ENCODE results near the gene NUMB. TPM values are rescaled to one million over a fixed set of nuclear protein-coding genes. Genes with fewer than 3 reads are reported as not detected.

NUMB gene
- 59.2 to 60.9 TPM (median 60.7 TPM) in 3 replicates for total RNA-seq
- long read RNA-seq, transcript NUMB-211 (11 exons, 3,607 nt), result major isoform, 19 of 94 reads
- long read RNA-seq, transcript NUMB-215 (12 exons, 3,037 nt), result minor isoform, 17 of 94 reads
- long read RNA-seq, partial matches to known transcripts, result 4 of 94 reads
- long read RNA-seq, other reads (novel, unspliced or antisense), result 54 of 94 reads

DNA sequence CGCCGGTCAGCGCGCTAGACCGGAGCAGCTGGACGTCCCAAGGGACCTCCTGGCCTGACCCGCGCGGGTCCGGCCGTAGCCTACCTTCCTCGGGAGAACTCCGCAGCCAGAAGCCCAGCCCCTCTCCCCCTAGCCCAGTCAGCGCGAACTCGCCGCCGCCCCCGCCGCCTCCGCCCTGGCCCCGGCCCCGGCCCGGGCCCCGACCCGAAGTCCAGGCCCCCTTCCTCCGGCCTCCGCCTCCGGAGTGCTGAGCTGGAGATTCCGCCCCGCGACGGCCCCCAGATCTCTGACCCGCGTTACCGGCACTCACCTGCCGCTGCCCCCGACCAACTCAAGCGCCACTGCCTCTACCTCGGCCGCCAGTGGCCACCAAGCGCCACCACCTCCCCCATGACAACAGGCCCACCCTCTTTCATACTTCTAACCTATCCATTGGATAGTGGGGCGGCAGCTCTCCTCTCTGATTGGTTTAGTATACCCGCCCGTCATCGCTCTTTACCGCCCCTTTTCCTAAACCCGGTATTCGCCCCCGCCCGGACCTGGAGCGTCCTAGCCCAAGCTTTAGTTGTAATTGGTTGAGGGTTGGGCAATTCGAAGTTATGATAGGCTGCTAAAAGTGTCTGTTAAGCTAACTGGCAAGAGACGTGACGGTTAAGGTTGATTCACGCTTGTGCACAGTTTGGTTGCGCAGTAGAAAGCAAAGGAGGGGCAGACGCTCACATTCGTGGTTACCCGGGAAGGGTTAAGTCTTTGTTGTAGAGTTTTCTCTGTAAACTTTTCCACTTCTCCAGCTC lies at the start of gene NUMB:
NUMB (minus strand) TSS at position 364 of the 794 bp plus-strand sequence. CDS start 102,795 bp downstream, outside the sequence.
- no peaks in the 10 kb centered on the region for H3K27me3 Mint-ChIP-seq (ENCODE audit: low read depth)
- H3K36me3 Mint-ChIP-seq (ENCODE audit: low read depth), result peaks cover 1% of the 10 kb centered on the region
- H3K4me3 Mint-ChIP-seq (ENCODE audit: unreplicated experiment), result peak within 1 kb of the TSS; percentile 96
- TF ChIP-seq, protein P1, sequence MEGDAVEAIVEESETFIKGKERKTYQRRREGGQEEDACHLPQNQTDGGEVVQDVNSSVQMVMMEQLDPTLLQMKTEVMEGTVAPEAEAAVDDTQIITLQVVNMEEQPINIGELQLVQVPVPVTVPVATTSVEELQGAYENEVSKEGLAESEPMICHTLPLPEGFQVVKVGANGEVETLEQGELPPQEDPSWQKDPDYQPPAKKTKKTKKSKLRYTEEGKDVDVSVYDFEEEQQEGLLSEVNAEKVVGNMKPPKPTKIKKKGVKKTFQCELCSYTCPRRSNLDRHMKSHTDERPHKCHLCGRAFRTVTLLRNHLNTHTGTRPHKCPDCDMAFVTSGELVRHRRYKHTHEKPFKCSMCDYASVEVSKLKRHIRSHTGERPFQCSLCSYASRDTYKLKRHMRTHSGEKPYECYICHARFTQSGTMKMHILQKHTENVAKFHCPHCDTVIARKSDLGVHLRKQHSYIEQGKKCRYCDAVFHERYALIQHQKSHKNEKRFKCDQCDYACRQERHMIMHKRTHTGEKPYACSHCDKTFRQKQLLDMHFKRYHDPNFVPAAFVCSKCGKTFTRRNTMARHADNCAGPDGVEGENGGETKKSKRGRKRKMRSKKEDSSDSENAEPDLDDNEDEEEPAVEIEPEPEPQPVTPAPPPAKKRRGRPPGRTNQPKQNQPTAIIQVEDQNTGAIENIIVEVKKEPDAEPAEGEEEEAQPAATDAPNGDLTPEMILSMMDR (IDR thresholded peaks at IDR 0.05), result no peak
- peaks cover 71% of the 10 kb centered on the region for H3K4me1 Mint-ChIP-seq (ENCODE audit: low read depth)
- H3K9me3 Mint-ChIP-seq (ENCODE audit: low read depth), result no peaks in the 10 kb centered on the region
- DNase-seq (ENCODE audit: low spot score), result peak; percentile 99
- peak within 1 kb of the TSS; percentile 97 for H3K27ac Mint-ChIP-seq (ENCODE audit: unreplicated experiment)

DNA sequence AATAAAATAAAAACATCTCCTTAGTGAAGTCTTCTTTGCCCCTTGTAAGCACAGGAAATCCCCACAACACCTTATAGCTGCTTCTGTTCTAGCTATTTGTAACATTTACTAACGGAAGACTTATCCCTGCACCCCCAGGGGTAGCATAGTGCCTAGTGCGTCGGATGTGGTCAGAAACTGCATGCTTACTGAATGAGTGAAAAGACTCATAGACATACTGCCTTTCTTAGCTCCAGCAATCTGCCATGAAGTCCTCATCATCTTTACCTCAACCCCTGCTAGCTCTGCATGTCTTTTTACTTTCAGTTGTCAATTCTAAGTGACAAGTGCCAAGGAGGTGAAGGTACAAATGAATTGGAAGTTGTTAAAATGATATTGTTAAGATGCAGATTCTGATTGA lies 45.3 kb upstream of the NUMB start:
- H3K4me1 Mint-ChIP-seq (ENCODE audit: low read depth), result no peaks in the 10 kb centered on the region
- no peak overlapping the region for H3K27ac Mint-ChIP-seq (ENCODE audit: unreplicated experiment)
- no peak overlapping the region for H3K4me3 Mint-ChIP-seq (ENCODE audit: unreplicated experiment)

GRCh38 chr14:73502017-73502619 lies 43.8 kb upstream of the NUMB start:
- Mint-ChIP-seq H3K4me1 (ENCODE audit: low read depth) (no peaks in the 10 kb centered on the region), H3K9me3 (ENCODE audit: low read depth) (no peaks in the 10 kb centered on the region), H3K36me3 (ENCODE audit: low read depth) (peaks cover 2% of the 10 kb centered on the region), H3K27ac (ENCODE audit: unreplicated experiment) (no peak overlapping the region), H3K27me3 (ENCODE audit: low read depth) (no peaks in the 10 kb centered on the region), H3K4me3 (ENCODE audit: unreplicated experiment) (no peak overlapping the region)
- TF ChIP-seq, protein P1 (IDR thresholded peaks at IDR 0.05), result no peak
- DNase-seq (ENCODE audit: low spot score), result no peak

More for the DNA sequence above, 45.3 kb upstream of the NUMB start:
- Mint-ChIP-seq H3K27me3 (ENCODE audit: low read depth) (no peaks in the 10 kb centered on the region), H3K9me3 (ENCODE audit: low read depth) (no peaks in the 10 kb centered on the region), H3K36me3 (ENCODE audit: low read depth) (peaks cover 2% of the 10 kb centered on the region)
- TF ChIP-seq, protein P1 (IDR thresholded peaks at IDR 0.05), result no peak
- no peak for DNase-seq (ENCODE audit: low spot score)

DNA sequence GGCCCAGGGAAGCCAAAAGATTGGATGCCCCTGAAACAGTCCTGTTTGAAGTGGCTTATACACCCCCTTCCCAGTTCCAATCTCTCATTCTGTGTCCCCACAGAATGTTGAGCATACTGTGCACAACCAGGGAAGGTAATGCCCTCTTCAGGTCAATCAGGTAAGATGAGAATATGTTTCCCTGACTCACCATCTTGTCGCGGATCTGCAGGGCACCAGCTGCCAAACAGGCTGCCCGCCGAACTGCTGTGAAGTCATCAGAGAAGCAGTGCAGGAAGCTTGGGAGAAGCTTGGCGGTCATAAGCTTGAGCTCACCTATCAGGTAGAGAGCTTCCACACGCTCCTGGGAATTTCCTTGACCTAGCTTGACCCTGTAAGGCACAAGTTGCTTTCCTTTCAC lies 42.0 kb upstream of the NUMB start:
- no peaks in the 10 kb centered on the region for H3K4me1 Mint-ChIP-seq (ENCODE audit: low read depth)
- DNase-seq (ENCODE audit: low spot score), result no peak
- H3K27me3 Mint-ChIP-seq (ENCODE audit: low read depth), result no peaks in the 10 kb centered on the region
- no peaks in the 10 kb centered on the region for H3K36me3 Mint-ChIP-seq (ENCODE audit: low read depth)
- no peak overlapping the region for H3K4me3 Mint-ChIP-seq (ENCODE audit: unreplicated experiment)
- H3K27ac Mint-ChIP-seq (ENCODE audit: unreplicated experiment), result no peak overlapping the region
- no peaks in the 10 kb centered on the region for H3K9me3 Mint-ChIP-seq (ENCODE audit: low read depth)
- TF ChIP-seq, protein P1 (IDR thresholded peaks at IDR 0.05), result no peak

GRCh38 chr14:73494593-73494992 lies 36.2 kb upstream of the NUMB start:
- H3K27me3 Mint-ChIP-seq (ENCODE audit: low read depth), result no peaks in the 10 kb centered on the region
- TF ChIP-seq, protein P1 (IDR thresholded peaks at IDR 0.05), result no peak
- H3K4me1 Mint-ChIP-seq (ENCODE audit: low read depth), result peaks cover 34% of the 10 kb centered on the region
- peaks cover 2% of the 10 kb centered on the region for H3K36me3 Mint-ChIP-seq (ENCODE audit: low read depth)
- no peak overlapping the region for H3K4me3 Mint-ChIP-seq (ENCODE audit: unreplicated experiment)
- DNase-seq (ENCODE audit: low spot score), result no peak
- no peak overlapping the region for H3K27ac Mint-ChIP-seq (ENCODE audit: unreplicated experiment)
- H3K9me3 Mint-ChIP-seq (ENCODE audit: low read depth), result no peaks in the 10 kb centered on the region

All from chondrocyte (in vitro differentiated cells).